Stomach (tissue), 4 donors: ENCODE results near the gene RGS7.

Source experiments
- POLR2A ChIP-seq, 4 donors: fragments of 450-650 bp; IDR thresholded peaks; one replicate each; pipeline ENCODE4 v1.6.1; 2016; ENCODE audit warnings: antibody characterized with exemption in 4 of 4, control low read depth in 2 of 4, mild to moderate bottlenecking in 1 of 4, moderate library complexity in 1 of 4
- POLR2AphosphoS5 ChIP-seq, 3 donors: sonication (generic); formaldehyde crosslinking; IDR thresholded peaks; one replicate each; pipeline ENCODE4 v1.6.1; 2016; ENCODE audit warnings: antibody characterized with exemption in 3 of 3
- TF ChIP-seq, protein P1 (sequence below), 7 experiments: fragments of 450-650 bp in 4 of 7; fragments of 200-600 bp in 3 of 7; sonication (generic) in 3 of 7; IDR thresholded peaks; one replicate each; pipeline ENCODE4 v1.5.1; 2016 to 2019; ENCODE audit warnings: antibody characterized with exemption in 7 of 7, control low read depth in 2 of 7, mild to moderate bottlenecking in 1 of 7

GRCh38 chr1:240925273-240925672 lies 431.7 kb downstream of the RGS7 start:
- TF ChIP-seq, protein P1, sequence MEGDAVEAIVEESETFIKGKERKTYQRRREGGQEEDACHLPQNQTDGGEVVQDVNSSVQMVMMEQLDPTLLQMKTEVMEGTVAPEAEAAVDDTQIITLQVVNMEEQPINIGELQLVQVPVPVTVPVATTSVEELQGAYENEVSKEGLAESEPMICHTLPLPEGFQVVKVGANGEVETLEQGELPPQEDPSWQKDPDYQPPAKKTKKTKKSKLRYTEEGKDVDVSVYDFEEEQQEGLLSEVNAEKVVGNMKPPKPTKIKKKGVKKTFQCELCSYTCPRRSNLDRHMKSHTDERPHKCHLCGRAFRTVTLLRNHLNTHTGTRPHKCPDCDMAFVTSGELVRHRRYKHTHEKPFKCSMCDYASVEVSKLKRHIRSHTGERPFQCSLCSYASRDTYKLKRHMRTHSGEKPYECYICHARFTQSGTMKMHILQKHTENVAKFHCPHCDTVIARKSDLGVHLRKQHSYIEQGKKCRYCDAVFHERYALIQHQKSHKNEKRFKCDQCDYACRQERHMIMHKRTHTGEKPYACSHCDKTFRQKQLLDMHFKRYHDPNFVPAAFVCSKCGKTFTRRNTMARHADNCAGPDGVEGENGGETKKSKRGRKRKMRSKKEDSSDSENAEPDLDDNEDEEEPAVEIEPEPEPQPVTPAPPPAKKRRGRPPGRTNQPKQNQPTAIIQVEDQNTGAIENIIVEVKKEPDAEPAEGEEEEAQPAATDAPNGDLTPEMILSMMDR (IDR thresholded peaks at IDR 0.05) = no peak
- TF ChIP-seq POLR2A (IDR thresholded peaks at IDR 0.05) (no peak), POLR2AphosphoS5 (IDR thresholded peaks at IDR 0.05) (no peak)
